Activated naive CD8-positive, alpha-beta T cell treated with anti-CD3 and anti-CD28 coated beads, Interleukin-2, amount 50 U/mL, for 24 hours (primary cell): ENCODE measurements around the gene HSF5.
"Not testable (repeated sequence)": the region's sequence is repeated elsewhere in the genome, so short reads cannot be mapped to it uniquely, and the experiment has no call there.

Experiments
- ATAC-seq: fragments of 150-1000 bp; cut with Tn5 transposase; one replicate; pipeline ENCODE4 v1.10.0; 2021
- DNase-seq: peaks from one replicate; pipeline ENCODE4 v3.0.0; 2021
- H3K27ac Mint-ChIP-seq: one replicate; pipeline ENCODE4 v1.8.0; 2021; ENCODE audit warnings: mild to moderate bottlenecking, mixed read lengths
- H3K27me3 Mint-ChIP-seq: one replicate; pipeline ENCODE4 v1.8.0; 2021; ENCODE audit warnings: mixed read lengths
- H3K36me3 Mint-ChIP-seq: one replicate; pipeline ENCODE4 v1.8.0; 2021; ENCODE audit warnings: low read depth, mixed read lengths
- H3K4me1 Mint-ChIP-seq: one replicate; pipeline ENCODE4 v1.8.0; 2021; ENCODE audit warnings: mixed read lengths
- H3K4me3 Mint-ChIP-seq: one replicate; pipeline ENCODE4 v1.8.0; 2021; ENCODE audit warnings: mild to moderate bottlenecking, moderate library complexity, mixed read lengths
- H3K9me3 Mint-ChIP-seq: one replicate; pipeline ENCODE4 v1.8.0; 2021; ENCODE audit warnings: mixed read lengths

HSF5 gene

GRCh38 chr17:58481798-58482197 lies 6.4 kb downstream of the HSF5 start:
- not testable (repeated sequence) for H3K4me1 Mint-ChIP-seq, ATAC-seq, H3K36me3 Mint-ChIP-seq, H3K4me3 Mint-ChIP-seq, H3K27ac Mint-ChIP-seq, DNase-seq, H3K9me3 Mint-ChIP-seq, H3K27me3 Mint-ChIP-seq

GRCh38 chr17:58480090-58480489 lies 8.1 kb downstream of the HSF5 start:
- H3K4me1 Mint-ChIP-seq = no peaks in the 10 kb centered on the region
- H3K27ac Mint-ChIP-seq = no peak overlapping the region
- no peak for DNase-seq
- H3K27me3 Mint-ChIP-seq = no peaks in the 10 kb centered on the region
- H3K9me3 Mint-ChIP-seq = no peaks in the 10 kb centered on the region
- H3K4me3 Mint-ChIP-seq = no peak overlapping the region
- peaks cover 9% of the 10 kb centered on the region for H3K36me3 Mint-ChIP-seq
- ATAC-seq = no peak

- no peak for ATAC-seq
- H3K36me3 Mint-ChIP-seq = peaks cover 9% of the 10 kb centered on the region
- no peak for DNase-seq
- no peak overlapping the region for H3K27ac Mint-ChIP-seq
- peaks cover 8% of the 10 kb centered on the region for H3K4me1 Mint-ChIP-seq
- no peaks in the 10 kb centered on the region for H3K9me3 Mint-ChIP-seq
- no peak overlapping the region for H3K4me3 Mint-ChIP-seq
- H3K27me3 Mint-ChIP-seq = no peaks in the 10 kb centered on the region
Measured at GRCh38 chr17:58476812-58477211, 11.4 kb downstream of the HSF5 start.

GRCh38 chr17:58475985-58476384 lies 12.2 kb downstream of the HSF5 start:
- Mint-ChIP-seq H3K4me3 (no peak overlapping the region), H3K9me3 (no peaks in the 10 kb centered on the region), H3K27me3 (no peaks in the 10 kb centered on the region), H3K4me1 (peaks cover 8% of the 10 kb centered on the region), H3K27ac (no peak overlapping the region), H3K36me3 (peaks cover 9% of the 10 kb centered on the region)
- DNase-seq = no peak
- no peak for ATAC-seq

GRCh38 chr17:58470356-58470755 lies 17.9 kb downstream of the HSF5 start:
- Mint-ChIP-seq H3K36me3 (no peaks in the 10 kb centered on the region), H3K4me3 (no peak overlapping the region), H3K4me1 (peaks cover 8% of the 10 kb centered on the region), H3K27me3 (no peaks in the 10 kb centered on the region), H3K9me3 (no peaks in the 10 kb centered on the region), H3K27ac (no peak overlapping the region)
- DNase-seq = no peak
- no peak for ATAC-seq

GRCh38 chr17:58468944-58469343 lies 19.3 kb downstream of the HSF5 start:
- ATAC-seq = no peak
- peaks cover 8% of the 10 kb centered on the region for H3K4me1 Mint-ChIP-seq

GRCh38 chr17:58455491-58455890 lies 32.7 kb downstream of the HSF5 start:
- ATAC-seq (no peak), DNase-seq (no peak)
- H3K4me3 Mint-ChIP-seq = no peak overlapping the region
- H3K4me1 Mint-ChIP-seq = no peaks in the 10 kb centered on the region
- H3K27me3 Mint-ChIP-seq = no peaks in the 10 kb centered on the region
- no peak overlapping the region for H3K27ac Mint-ChIP-seq
- H3K9me3 Mint-ChIP-seq = no peaks in the 10 kb centered on the region
- H3K36me3 Mint-ChIP-seq = peaks cover 8% of the 10 kb centered on the region

More at GRCh38 chr17:58468944-58469343, 19.3 kb downstream of the HSF5 start:
- DNase-seq = no peak
- Mint-ChIP-seq H3K27me3 (no peaks in the 10 kb centered on the region), H3K9me3 (no peaks in the 10 kb centered on the region), H3K36me3 (no peaks in the 10 kb centered on the region), H3K27ac (no peak overlapping the region), H3K4me3 (no peak overlapping the region)

GRCh38 chr17:58452738-58453137 lies 35.5 kb downstream of the HSF5 start:
- ATAC-seq (no peak), DNase-seq (no peak)
- Mint-ChIP-seq H3K9me3 (no peaks in the 10 kb centered on the region), H3K36me3 (peaks cover 13% of the 10 kb centered on the region), H3K27ac (no peak overlapping the region), H3K4me3 (no peak overlapping the region), H3K4me1 (no peaks in the 10 kb centered on the region), H3K27me3 (no peaks in the 10 kb centered on the region)

- Mint-ChIP-seq H3K27ac (no peak overlapping the region), H3K4me3 (no peak overlapping the region), H3K4me1 (no peaks in the 10 kb centered on the region), H3K9me3 (no peaks in the 10 kb centered on the region), H3K27me3 (no peaks in the 10 kb centered on the region), H3K36me3 (peaks cover 10% of the 10 kb centered on the region)
- DNase-seq (peak; percentile 69), ATAC-seq (peak; percentile 95)
Measured at GRCh38 chr17:58447039-58447975, 40.9 kb downstream of the HSF5 start.

GRCh38 chr17:58446086-58446485 lies 42.1 kb downstream of the HSF5 start:
- H3K9me3 Mint-ChIP-seq = no peaks in the 10 kb centered on the region
- H3K4me3 Mint-ChIP-seq = no peak overlapping the region
- ATAC-seq (no peak), DNase-seq (no peak)
- no peaks in the 10 kb centered on the region for H3K4me1 Mint-ChIP-seq
- no peaks in the 10 kb centered on the region for H3K27me3 Mint-ChIP-seq
- H3K36me3 Mint-ChIP-seq = peaks cover 10% of the 10 kb centered on the region
- H3K27ac Mint-ChIP-seq = no peak overlapping the region

- H3K27me3 Mint-ChIP-seq = no peaks in the 10 kb centered on the region
Measured at GRCh38 chr17:58436805-58437239, 51.4 kb downstream of the HSF5 start.

GRCh38 chr17:58436245-58436644 lies 52.0 kb downstream of the HSF5 start:
- peaks cover 7% of the 10 kb centered on the region for H3K36me3 Mint-ChIP-seq
- DNase-seq (no peak), ATAC-seq (no peak)
- no peaks in the 10 kb centered on the region for H3K27me3 Mint-ChIP-seq
- no peak overlapping the region for H3K4me3 Mint-ChIP-seq
- H3K4me1 Mint-ChIP-seq = no peaks in the 10 kb centered on the region
- no peak overlapping the region for H3K27ac Mint-ChIP-seq
- H3K9me3 Mint-ChIP-seq = no peaks in the 10 kb centered on the region

More at GRCh38 chr17:58436805-58437239, 51.4 kb downstream of the HSF5 start:
- DNase-seq = no peak
- ATAC-seq = no peak
- H3K36me3 Mint-ChIP-seq = peaks cover 5% of the 10 kb centered on the region
- H3K9me3 Mint-ChIP-seq = no peaks in the 10 kb centered on the region
- no peak overlapping the region for H3K4me3 Mint-ChIP-seq
- no peak overlapping the region for H3K27ac Mint-ChIP-seq
- H3K4me1 Mint-ChIP-seq = no peaks in the 10 kb centered on the region

GRCh38 chr17:58432806-58433573 lies 55.2 kb downstream of the HSF5 start:
- Mint-ChIP-seq H3K4me1 (peaks cover 1% of the 10 kb centered on the region), H3K9me3 (no peaks in the 10 kb centered on the region)

GRCh38 chr17:58427807-58428206 lies 60.4 kb downstream of the HSF5 start:
- DNase-seq = no peak
- H3K27me3 Mint-ChIP-seq = no peaks in the 10 kb centered on the region
- H3K36me3 Mint-ChIP-seq = peaks cover 8% of the 10 kb centered on the region
- H3K4me3 Mint-ChIP-seq = no peak overlapping the region
- no peak overlapping the region for H3K27ac Mint-ChIP-seq
- no peak for ATAC-seq
- H3K4me1 Mint-ChIP-seq = peaks cover 2% of the 10 kb centered on the region
- H3K9me3 Mint-ChIP-seq = no peaks in the 10 kb centered on the region

More at GRCh38 chr17:58432806-58433573, 55.2 kb downstream of the HSF5 start:
- Mint-ChIP-seq H3K36me3 (peaks cover 7% of the 10 kb centered on the region), H3K4me3 (no peak overlapping the region), H3K27ac (no peak overlapping the region), H3K27me3 (no peaks in the 10 kb centered on the region)
- ATAC-seq = no peak
- DNase-seq = no peak

- Mint-ChIP-seq H3K9me3 (no peaks in the 10 kb centered on the region), H3K27me3 (no peaks in the 10 kb centered on the region), H3K36me3 (peaks cover 3% of the 10 kb centered on the region), H3K4me1 (peaks cover 16% of the 10 kb centered on the region), H3K4me3 (no peak overlapping the region), H3K27ac (no peak overlapping the region)
- DNase-seq (no peak), ATAC-seq (no peak)
Measured at GRCh38 chr17:58421711-58422110, 66.5 kb downstream of the HSF5 start.
